Measurements from ENCODE around the gene GPS1. TPM values are rescaled to one million over a fixed set of nuclear protein-coding genes. Genes with fewer than 3 reads are reported as not detected.

GPS1 gene
- total RNA-seq, 1 donor from 2014 or later = 67.4 TPM

GRCh38 chr17:82083533-82084359 is 32.0 kb downstream of the GPS1 start:
- DNase-seq (ENCODE audit: low spot score) = no peak
- intact Hi-C loops (cut with DNase I) = no loop called here

DNA sequence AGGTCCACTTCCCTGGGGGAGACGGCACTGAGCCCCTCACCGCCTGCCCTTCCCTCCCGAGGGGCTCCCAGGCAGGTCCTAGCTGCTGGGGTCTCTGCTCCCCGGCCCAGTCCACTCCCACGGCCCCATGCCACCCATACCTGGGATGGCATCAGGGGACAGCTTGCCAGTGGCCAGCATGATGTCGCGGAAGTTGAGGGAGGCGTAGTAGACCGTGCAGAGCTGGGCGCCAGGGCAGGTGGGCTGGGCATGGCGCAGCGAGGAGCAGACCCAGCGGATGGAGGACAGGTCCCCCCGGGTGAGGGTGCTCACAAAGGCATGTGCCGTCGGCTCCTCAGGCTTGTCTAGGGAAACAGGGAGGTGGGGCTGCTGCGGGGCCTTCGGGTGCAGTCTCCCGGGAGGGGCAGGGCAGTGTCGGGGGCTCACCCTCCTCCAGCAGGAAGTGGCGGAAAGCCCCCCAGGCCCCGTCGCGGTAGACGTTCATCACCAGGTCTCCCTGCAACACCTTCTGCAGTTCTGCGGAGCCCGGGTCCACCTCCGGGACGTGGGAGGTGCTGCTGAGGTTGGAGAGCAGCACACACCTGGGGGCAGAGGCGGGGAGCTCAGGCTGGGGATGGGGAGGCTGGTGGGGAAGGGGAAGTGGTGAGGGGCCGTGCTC is 32.8 kb downstream of the GPS1 start:
- no peak for DNase-seq (ENCODE audit: low spot score)
- intact Hi-C loops (cut with DNase I) = no loop called here

- DNase-seq (ENCODE audit: low spot score) = no peak
- intact Hi-C loops (cut with DNase I) = no loop called here
Observed at GRCh38 chr17:82085031-82085861, 33.5 kb downstream of the GPS1 start.

- DNase-seq (ENCODE audit: low spot score) = no peak
Observed at GRCh38 chr17:82085931-82086764, 34.5 kb downstream of the GPS1 start.

GRCh38 chr17:82086941-82087906 is 35.5 kb downstream of the GPS1 start:
- DNase-seq (ENCODE audit: low spot score) = no peak
- intact Hi-C loops (cut with DNase I) = no loop called here

More at GRCh38 chr17:82085931-82086764, 34.5 kb downstream of the GPS1 start:
- intact Hi-C loops (cut with DNase I) = no loop called here

DNA sequence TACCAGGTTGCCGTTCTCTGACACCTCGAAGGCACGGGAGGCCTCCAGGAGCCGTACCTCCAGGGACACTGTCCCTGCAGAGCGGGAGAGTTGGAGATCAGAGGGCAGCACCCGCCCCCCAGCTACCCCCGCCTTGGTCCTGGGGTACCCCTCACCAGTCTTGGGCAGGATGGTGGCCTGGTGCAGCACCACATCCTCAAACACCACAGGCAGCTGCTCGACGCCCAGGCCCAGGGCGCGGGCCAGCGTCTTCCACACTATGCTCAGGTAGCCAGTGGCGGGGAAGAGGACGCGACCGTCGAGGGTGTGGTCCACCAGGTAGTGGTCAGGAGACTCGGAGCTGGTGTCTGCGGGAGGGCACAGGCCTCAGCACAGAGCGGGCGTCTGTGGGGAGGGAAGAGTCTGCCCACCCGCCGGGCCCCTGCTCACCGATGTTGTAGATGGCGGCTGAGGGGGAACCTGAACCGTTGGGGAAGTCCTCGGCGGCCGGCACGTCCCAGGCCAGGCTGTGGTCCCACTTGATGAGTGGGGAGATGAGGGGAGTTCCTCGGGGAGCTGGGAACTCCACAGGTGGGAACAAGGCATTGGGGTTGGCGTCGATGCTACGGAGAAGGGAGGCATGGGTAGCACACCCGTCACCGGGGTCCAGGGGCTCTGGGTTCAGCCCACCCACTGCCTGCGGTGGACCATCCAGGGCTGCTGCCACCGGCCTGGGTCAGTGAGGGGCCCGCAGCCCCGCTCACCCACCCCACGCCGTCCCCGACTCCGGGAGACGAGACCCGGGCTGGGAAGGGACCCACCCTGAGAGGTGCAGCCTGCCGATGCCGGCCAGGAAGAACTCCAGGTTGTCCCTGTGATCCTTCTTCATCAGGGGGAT is 36.5 kb downstream of the GPS1 start:
- DNase-seq (ENCODE audit: low spot score) = no peak
- intact Hi-C loops (cut with DNase I) = no loop called here

- intact Hi-C loops (cut with DNase I) = no loop called here
- DNase-seq (ENCODE audit: low spot score) = no peak
Observed at GRCh38 chr17:82088838-82089722, 37.4 kb downstream of the GPS1 start.

DNA sequence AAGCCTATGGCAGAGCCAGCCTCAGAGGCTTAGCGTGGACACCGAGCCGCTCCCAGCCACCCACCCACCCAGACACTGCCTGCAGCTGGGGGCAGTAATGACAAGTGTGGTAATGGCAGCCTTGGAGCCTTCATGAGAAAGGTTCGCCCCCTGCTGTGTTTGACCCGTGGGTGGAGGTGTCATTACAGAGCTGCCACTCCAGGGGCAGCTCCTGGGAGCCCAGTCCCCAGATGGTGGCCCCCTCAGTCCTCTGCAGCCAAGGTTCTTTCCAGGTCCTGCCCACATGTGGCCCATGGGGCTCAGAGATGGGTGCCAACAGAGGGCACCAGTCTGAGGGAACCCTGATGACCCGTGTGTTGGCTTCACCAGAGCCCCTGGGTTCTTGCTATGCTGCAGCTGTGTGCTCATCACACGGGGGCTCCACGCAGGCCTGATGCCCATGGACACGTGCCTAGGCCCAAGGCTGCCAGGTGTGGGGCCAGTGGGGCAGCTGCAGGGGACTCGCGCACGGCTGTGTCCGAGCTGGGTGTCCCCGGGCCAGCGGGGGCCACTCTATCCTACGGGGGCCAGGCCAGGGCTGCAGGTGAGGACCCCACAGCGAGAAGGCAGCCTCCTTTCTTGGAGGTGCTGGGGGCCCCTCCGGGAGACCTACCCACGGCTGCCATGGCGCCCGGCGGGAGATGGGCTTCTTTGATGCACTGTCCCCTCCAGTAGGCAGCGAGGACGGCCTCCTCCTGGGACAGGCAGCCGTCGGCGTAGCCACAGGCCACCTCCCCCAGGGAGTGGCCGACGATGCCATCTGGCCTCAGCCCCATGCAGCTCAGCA is 38.2 kb downstream of the GPS1 start:
- no peak for DNase-seq (ENCODE audit: low spot score)
- intact Hi-C loops (cut with DNase I) = no loop called here

DNA sequence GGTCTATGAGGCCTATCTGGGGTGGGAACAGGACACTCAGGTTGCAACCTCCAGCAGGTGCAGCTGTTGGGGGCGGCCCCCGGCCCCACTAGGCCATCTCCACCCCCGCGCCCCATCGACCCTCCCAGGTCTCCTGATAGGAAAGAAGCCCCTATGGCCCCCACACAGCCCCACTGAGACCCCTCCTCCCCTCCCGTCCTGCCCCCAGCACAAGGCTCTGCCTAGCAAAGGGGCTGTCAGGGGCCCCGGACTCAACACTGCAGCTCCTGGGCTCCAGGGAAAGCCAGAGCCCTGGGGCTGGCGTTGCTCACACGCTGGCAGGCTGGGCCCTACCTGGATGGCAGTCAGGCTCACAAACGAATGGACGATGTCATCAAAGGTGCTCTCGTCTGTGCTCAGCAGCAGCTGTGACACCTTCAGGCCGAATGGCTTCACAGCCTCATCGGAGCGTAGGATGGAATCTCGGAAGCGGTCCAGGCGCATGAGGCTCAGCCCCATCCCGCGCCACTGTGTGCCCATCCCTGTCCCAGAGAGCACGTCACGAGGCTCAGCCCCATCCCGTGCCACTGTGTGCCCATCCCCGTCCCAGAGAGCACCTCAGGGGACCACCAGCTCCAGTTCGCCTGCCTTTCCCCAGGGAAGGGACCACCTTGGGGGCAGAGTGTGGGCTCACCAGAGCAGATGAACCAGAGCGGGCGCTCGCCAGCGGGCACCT is 39.0 kb downstream of the GPS1 start:
- DNase-seq (ENCODE audit: low spot score) = no peak
- intact Hi-C loops (cut with DNase I) = no loop called here

- intact Hi-C loops (cut with DNase I) = no loop called here
- no peak for DNase-seq (ENCODE audit: low spot score)
Observed at GRCh38 chr17:82091264-82092066, 39.8 kb downstream of the GPS1 start.

DNA sequence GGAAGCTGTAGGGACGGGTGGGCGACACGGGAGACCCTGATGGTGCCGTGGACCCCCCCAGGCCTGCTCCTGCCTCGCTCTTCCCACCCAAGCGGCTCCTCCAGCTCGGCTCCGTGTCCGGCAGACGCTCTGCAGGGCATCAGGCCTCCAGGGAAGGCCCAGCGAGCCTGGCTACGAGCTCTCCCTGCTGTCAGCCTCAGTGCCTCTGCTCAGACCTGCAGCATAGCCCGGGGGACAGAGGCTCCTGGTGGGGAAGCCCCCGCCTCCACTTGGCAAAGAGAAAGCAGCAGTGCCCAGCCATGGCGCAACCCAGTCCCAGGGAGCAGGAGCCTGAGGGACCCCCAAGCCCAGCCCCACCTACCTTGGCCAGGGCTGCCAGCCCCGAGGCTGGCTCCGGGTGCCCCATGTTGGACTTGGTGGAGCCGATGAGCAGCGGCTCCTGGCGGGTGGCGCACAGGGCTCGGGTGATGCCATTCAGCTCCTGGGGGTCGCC is 40.4 kb downstream of the GPS1 start:
- DNase-seq (ENCODE audit: low spot score) = no peak
- intact Hi-C loops (cut with DNase I) = no loop called here

GRCh38 chr17:82092628-82092994 is 40.9 kb downstream of the GPS1 start:
- intact Hi-C loops (cut with DNase I) = no loop called here
- DNase-seq (ENCODE audit: low spot score) = no peak

GRCh38 chr17:82092995-82093751 is 41.5 kb downstream of the GPS1 start:
- intact Hi-C loops (cut with DNase I) = no loop called here
- no peak for DNase-seq (ENCODE audit: low spot score)
